Adrenal gland (tissue), 12 donors: ENCODE results near the gene IL20RA. TPM values are rescaled to one million over a fixed set of nuclear protein-coding genes. Genes with fewer than 3 reads are reported as not detected.
A peak's percentile ranks its signal among the peaks of the same experiment; 100 is the strongest.
"Not testable (repeated sequence)": the region's sequence is repeated elsewhere in the genome, so short reads cannot be mapped to it uniquely, and the experiment has no call there.

Source experiments
- DNase-seq, 7 donors: peaks; one replicate each; pipeline ENCODE4 v3.0.0-alpha.2; 2019 to 2020
- H3K27ac ChIP-seq, 5 donors: fragments of 200-600 bp; sonication (generic) in 4 of 5; 1 replicate in 3 of 5; 2 replicates in 2 of 5; pipeline versions ENCODE4 v1.5.1 to v1.8.0; 2016 to 2020; ENCODE audit warnings: mild to moderate bottlenecking in 1 of 5
- H3K27me3 ChIP-seq: fragments of 200-600 bp; 2 replicates; pipeline ENCODE4 v1.8.0; 2021
- H3K36me3 ChIP-seq, 2 donors: fragments of 200-600 bp; replicated peaks in 1 of 2; 1 replicate in 1 of 2; 2 replicates in 1 of 2; pipeline versions ENCODE4 v1.5.1 to v1.8.0; 2018 to 2022
- H3K4me1 ChIP-seq, 2 donors: fragments of 200-600 bp; replicated peaks in 1 of 2; 1 replicate in 1 of 2; 2 replicates in 1 of 2; pipeline versions ENCODE4 v1.5.1 to v1.8.0; 2018 to 2021
- H3K4me3 ChIP-seq, 4 donors: fragments of 200-600 bp; sonication (generic) in 3 of 4; one replicate each; pipeline ENCODE4 v1.5.1; 2016 to 2018
- H3K9me3 ChIP-seq, 3 donors: fragments of 200-600 bp; sonication (generic) in 1 of 3; replicated peaks in 1 of 3; 1 replicate in 2 of 3; 2 replicates in 1 of 3; pipeline versions ENCODE4 v1.5.1 to v1.8.0; 2016 to 2021
- POLR2A ChIP-seq, 2 donors: fragments of 450-650 bp; IDR thresholded peaks; one replicate each; pipeline ENCODE4 v1.6.1; 2017; ENCODE audit warnings: antibody characterized with exemption in 2 of 2, mild to moderate bottlenecking in 2 of 2, moderate library complexity in 1 of 2
- WGBS, 4 donors: extraction: QIAGEN DNeasy Blood & Tissue Kit in 2 of 4; methylation state at CpG; one replicate each; pipeline versions ENCODE4 v1.1.5 to v1.1.7; 2013 to 2017; 5-methylcytosine and 5-hydroxymethylcytosine counted together
- intact Hi-C, 2 donors: fragments of 100-400 bp; cut with DNase I; formaldehyde crosslinking; loops; one replicate each; pipeline versions ENCODE4 v1.14.1 to v1.15.0; 2022 to 2023
- polyA plus RNA-seq, 3 donors: library from polyadenylated mRNA; stranded (reverse); fragments of 200-250 nt in 2 of 3; fragments of 350-450 nt in 1 of 3; fragmentation: Illumina TruSeq in 1 of 3; extraction: RNeasy Lipid Tissue Mini Kit (QIAGEN cat#74804) in 1 of 3; gene quantifications; one replicate each; pipeline ENCODE4 v1.2.3, GENCODE V29; 2013 to 2014
- total RNA-seq, 9 donors: library from RNA; depleted of rRNA in 4 of 9; stranded (reverse); fragments of >200 nt in 4 of 9; fragments of 120-200 nt in 1 of 9; fragmentation: NEBNext Ultra II Directional in 1 of 9; extraction: Animal tissue kit (Norgen Biotek cat#: 25700) in 1 of 9; gene quantifications; one replicate each; pipeline versions ENCODE4 v1.1.0 to v1.2.4, GENCODE V29; 2013 to 2023
- TF ChIP-seq, protein P1 (sequence below), 6 experiments: fragments of 450-650 bp in 4 of 6; fragments of 200-600 bp in 2 of 6; sonication (generic) in 1 of 6; IDR thresholded peaks; 1 replicate in 5 of 6; 2 replicates in 1 of 6; pipeline versions ENCODE4 v1.5.1 to v1.8.0; 2016 to 2021; ENCODE audit warnings: antibody characterized with exemption in 6 of 6, mild to moderate bottlenecking in 2 of 6, moderate library complexity in 1 of 6
- donor health status: healthy with polysubstance abuse.
- donor health status: Bipolar disorder and iron deficiency.
- donor health status: DM: yes; HTN: yes; CAD: no.
- donor health status: DM: no; HTN: no; CAD: no.
- donor health status: DM: no; HTN: no; CAD: no.
- donor health status: DM: yes; HTN: yes; CAD: no.

Gene IL20RA
- total and polyA plus RNA-seq, 12 donors: 6.6 to 23.5 (median 12.7) TPM

- Histone ChIP-seq H3K4me3 (no peak overlapping the region), H3K4me1 (no peaks in the 10 kb centered on the region), H3K27ac (no peak overlapping the region), H3K9me3 (no peaks in the 10 kb centered on the region), H3K27me3 (peaks cover 6% of the 10 kb centered on the region), H3K36me3 (no peaks in the 10 kb centered on the region)
- intact Hi-C loops: no loop called here
- DNase-seq: no peak
- TF ChIP-seq, protein P1, sequence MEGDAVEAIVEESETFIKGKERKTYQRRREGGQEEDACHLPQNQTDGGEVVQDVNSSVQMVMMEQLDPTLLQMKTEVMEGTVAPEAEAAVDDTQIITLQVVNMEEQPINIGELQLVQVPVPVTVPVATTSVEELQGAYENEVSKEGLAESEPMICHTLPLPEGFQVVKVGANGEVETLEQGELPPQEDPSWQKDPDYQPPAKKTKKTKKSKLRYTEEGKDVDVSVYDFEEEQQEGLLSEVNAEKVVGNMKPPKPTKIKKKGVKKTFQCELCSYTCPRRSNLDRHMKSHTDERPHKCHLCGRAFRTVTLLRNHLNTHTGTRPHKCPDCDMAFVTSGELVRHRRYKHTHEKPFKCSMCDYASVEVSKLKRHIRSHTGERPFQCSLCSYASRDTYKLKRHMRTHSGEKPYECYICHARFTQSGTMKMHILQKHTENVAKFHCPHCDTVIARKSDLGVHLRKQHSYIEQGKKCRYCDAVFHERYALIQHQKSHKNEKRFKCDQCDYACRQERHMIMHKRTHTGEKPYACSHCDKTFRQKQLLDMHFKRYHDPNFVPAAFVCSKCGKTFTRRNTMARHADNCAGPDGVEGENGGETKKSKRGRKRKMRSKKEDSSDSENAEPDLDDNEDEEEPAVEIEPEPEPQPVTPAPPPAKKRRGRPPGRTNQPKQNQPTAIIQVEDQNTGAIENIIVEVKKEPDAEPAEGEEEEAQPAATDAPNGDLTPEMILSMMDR (IDR thresholded peaks at IDR 0.05): no peak
- TF ChIP-seq POLR2A (IDR thresholded peaks at IDR 0.05): no peak
- 83 to 95% (median 92%) methylated on average over 3 of the region's 3 CpGs for WGBS, 4 donors
Measured at GRCh38 chr6:136975089-136975715, 69.6 kb downstream of the IL20RA start.

GRCh38 chr6:136973781-136974180 lies 71.0 kb downstream of the IL20RA start:
- H3K27ac ChIP-seq, H3K4me3 ChIP-seq, H3K4me1 ChIP-seq, H3K36me3 ChIP-seq, DNase-seq, intact Hi-C loops, H3K27me3 ChIP-seq, H3K9me3 ChIP-seq: not testable (repeated sequence)
- WGBS, 4 donors: 92 to 100% (median 96%) methylated on average over 8 of the region's 8 CpGs

- H3K27ac ChIP-seq: no peak overlapping the region
- no peak for DNase-seq
- TF ChIP-seq, protein P1 (IDR thresholded peaks at IDR 0.05): no peak
- TF ChIP-seq POLR2A (IDR thresholded peaks at IDR 0.05): no peak
- WGBS, 4 donors: 83 to 93% (median 87%) methylated on average over 6 of the region's 6 CpGs
- no peaks in the 10 kb centered on the region for H3K9me3 ChIP-seq
- no peaks in the 10 kb centered on the region for H3K4me1 ChIP-seq
- H3K36me3 ChIP-seq: no peaks in the 10 kb centered on the region
- no peaks in the 10 kb centered on the region for H3K27me3 ChIP-seq
- intact Hi-C loops: no loop called here
- H3K4me3 ChIP-seq: no peak overlapping the region
Measured at GRCh38 chr6:136971609-136972008, 73.2 kb downstream of the IL20RA start.

DNA sequence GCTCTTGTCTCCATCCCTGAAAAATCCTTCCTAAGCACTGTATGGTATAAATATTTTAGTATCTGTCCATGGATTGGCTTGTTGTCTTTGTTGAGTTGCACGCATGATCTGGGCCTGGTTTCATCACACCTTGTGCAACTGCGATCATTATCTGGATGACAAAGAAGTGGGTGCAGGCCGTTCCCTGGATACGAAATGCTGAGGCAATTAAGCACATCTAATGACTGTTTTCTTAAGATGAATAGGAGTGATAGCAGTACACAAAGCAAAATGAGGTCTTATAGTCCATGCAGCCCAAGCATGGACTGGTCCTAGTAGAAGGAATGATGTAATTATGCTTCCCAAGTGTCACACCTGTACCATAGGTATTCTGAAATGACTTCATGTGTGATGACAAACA lies 74.8 kb downstream of the IL20RA start:
- WGBS, 4 donors: 91 to 97% (median 95%) methylated on average over 4 of the region's 4 CpGs
- H3K27ac ChIP-seq: peak overlapping the region in 1 of 5 donors; percentile 52
- peak in 1 of 7 donors; percentile 85 for DNase-seq
- H3K4me1 ChIP-seq: no peaks in the 10 kb centered on the region
- no peaks in the 10 kb centered on the region for H3K36me3 ChIP-seq
- intact Hi-C loops: loop anchor here in 1 of 2 donors (5.0 kb wide), 1 partner anchor 667 kb away; no protein-coding TSS in a partner anchor
- TF ChIP-seq, protein P1 (IDR thresholded peaks at IDR 0.05): no peak
- TF ChIP-seq POLR2A (IDR thresholded peaks at IDR 0.05): no peak
- H3K4me3 ChIP-seq: no peak overlapping the region
- H3K27me3 ChIP-seq: no peaks in the 10 kb centered on the region
- no peaks in the 10 kb centered on the region for H3K9me3 ChIP-seq

GRCh38 chr6:136969433-136969832 lies 75.3 kb downstream of the IL20RA start:
- H3K36me3 ChIP-seq: no peaks in the 10 kb centered on the region
- H3K27me3 ChIP-seq: no peaks in the 10 kb centered on the region
- 73 to 79% (median 79%) methylated on average over 5 of the region's 5 CpGs for WGBS, 4 donors
- H3K27ac ChIP-seq: peak overlapping the region in 1 of 5 donors; percentile 52
- peak in 1 of 7 donors; percentile 72 for DNase-seq
- no peaks in the 10 kb centered on the region for H3K9me3 ChIP-seq
- TF ChIP-seq POLR2A (IDR thresholded peaks at IDR 0.05): no peak
- TF ChIP-seq, protein P1 (IDR thresholded peaks at IDR 0.05): no peak
- no peak overlapping the region for H3K4me3 ChIP-seq
- no peaks in the 10 kb centered on the region for H3K4me1 ChIP-seq
- intact Hi-C loops: loop anchor here in 1 of 2 donors (5.0 kb wide), 1 partner anchor 668 kb away; no protein-coding TSS in a partner anchor
